Stimulated activated naive CD8-positive, alpha-beta T cell treated with anti-CD3 and anti-CD28 coated beads, Interleukin-15, Interleukin-2, amounts not matched to agents 100 U/mL and 50 U/mL, for 24 hours (primary cell): ENCODE data around the gene HNRNPA0.

ENCODE experiments used
- ATAC-seq: fragments of 150-1000 bp; cut with Tn5 transposase; one replicate; pipeline ENCODE4 v1.10.0; 2021
- DNase-seq: peaks from one replicate; pipeline ENCODE4 v3.0.0; 2021

The HNRNPA0 gene

DNA sequence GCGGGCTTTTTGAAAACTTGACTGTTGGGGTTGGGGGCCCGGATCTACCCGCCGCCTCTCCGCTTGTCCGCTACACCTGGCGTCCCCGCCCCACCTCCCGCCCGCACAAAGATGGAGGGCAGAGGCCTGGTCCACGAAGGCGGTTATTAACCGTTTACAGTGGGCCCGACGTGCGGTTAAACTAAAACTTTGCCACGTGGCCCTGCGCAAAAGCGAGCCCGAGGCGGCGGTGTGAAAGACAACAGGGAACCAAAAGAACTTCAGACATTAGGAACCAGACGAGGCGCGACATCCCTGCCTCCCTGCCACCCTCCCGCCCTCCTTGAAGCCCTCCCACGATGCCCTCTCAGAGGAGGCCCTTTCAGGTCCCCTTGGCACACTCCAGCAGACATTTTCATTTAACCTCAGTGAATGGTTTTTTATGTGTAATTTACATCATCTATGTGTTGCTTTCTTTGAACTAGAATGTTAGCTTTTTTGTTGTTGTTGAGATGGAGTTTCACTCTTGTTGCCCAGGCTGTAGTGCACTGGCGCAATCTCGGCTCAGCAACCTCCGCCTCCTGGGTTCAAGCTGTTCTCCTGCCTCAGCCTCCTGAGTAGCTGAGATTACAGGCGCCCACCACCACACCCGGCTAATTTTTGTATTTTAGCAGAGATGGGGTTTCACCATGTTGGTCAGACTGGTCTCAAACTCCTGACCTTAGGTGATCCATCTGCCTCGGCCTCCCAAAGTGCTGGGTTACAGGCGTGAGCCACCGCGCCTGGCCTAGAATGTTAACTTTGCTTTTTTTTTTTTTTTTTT lies 999 bp upstream of the HNRNPA0 start:
- ATAC-seq (no peak), DNase-seq (no peak)

DNA sequence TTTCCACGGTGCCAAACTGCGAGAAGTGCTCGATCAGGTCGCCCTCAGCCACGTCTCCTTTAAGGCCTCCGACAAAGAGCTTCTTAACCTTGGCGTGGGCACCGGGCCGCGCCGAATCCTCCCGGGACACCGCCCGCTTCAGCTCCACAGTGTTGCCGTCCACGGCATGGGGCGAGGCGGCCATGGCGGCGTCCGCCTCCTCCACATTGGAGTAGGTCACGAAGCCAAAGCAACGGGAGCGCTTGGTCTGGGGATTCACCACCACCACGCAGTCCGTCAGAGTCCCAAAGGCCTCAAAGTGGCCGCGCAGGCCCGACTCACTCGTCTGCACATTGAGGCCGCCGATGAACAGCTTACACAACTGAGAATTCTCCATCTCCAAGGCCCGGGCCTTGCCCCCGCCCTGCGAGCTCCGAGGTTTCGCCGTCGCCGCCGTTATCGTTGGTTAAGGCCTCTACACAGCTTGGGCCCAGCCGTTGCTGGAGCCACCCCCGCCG lies 424 bp downstream of the HNRNPA0 start:
- peak; percentile 4 for ATAC-seq
- no peak for DNase-seq

DNA sequence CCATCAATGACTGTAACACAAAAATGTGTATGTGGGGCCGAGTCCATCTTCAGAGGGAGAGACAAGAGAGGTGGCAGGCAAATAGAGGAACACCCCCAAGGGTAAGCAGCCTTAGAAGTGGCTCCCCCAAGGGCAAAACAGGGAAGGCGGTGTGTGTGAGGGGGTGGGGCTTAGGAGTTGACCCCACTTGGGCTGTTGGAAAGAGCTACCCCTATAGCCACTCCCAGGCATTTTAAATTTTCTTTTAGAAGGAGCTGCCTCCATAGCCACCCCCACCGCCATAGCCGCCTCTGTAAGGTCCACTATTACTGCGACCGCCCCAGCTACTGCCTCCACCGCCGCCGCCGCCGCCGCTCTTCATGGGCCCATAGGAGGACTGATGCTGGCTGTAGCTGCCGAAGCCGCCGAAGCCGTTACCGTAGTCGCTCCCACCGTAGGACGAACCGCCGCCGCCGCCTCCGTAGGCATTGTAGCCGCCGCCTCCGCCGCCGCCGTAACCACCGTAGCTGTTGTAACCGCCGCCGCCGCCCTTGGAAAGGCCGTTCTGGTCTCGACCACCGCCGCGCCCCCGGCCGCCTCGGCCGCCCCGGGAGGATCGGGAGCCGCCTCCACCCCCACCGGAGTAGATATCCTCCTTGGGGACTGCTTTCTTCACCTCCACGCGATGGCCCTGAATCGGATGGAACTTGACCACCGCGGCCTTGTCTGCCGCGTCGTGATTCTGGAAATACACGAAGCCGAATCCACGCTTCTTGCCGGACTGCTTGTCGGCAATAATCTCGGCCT lies 1.1 kb downstream of the HNRNPA0 start:
- ATAC-seq (no peak), DNase-seq (peak; percentile 56)

DNA sequence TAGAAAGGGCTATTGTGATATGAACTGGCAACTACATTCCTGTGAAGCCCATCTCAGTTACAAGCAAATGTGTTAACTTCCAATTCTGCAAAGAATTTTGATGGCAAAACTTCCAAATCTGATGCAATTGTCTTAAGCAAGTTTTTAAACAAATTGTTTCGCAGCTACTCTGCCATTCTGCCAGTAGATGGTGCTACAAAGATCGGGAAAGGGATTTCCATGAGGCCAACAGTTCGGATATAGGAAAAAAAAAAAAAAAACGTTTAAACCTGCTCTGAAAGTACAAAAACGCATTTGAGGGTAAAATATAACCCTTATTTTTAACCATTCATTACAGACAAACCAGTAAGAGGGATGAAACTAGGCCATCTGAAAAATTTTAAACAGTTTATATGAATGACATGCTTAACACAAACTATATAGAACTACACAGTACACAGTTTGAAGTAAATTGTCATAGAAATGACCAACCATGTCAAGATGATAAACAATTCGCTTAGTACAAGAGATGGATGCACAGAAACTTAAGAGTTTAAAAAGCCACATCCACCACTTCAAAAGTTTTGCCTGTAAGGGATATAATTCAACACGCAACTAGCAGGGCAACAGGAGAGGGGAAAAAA lies 2.2 kb downstream of the HNRNPA0 start:
- ATAC-seq (no peak), DNase-seq (no peak)

DNA sequence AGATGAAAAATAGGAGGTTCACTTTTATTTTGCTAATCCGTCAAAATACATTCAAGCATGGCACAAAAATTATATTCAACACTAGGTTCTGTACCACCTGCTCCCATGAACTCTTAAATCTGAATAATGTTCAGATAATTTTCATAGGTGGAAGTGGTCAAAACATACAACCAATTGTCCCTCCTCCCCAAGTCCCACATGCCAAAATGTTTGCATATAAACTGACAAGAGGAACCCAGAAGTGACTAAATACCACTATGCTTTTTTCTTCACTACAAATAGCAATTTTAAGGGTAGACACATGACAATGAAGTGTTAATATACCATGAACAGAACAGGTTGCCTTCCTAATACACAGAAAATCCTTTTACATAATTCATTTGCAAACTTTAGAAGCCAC lies 3.7 kb downstream of the HNRNPA0 start:
- DNase-seq (no peak), ATAC-seq (no peak)

DNA sequence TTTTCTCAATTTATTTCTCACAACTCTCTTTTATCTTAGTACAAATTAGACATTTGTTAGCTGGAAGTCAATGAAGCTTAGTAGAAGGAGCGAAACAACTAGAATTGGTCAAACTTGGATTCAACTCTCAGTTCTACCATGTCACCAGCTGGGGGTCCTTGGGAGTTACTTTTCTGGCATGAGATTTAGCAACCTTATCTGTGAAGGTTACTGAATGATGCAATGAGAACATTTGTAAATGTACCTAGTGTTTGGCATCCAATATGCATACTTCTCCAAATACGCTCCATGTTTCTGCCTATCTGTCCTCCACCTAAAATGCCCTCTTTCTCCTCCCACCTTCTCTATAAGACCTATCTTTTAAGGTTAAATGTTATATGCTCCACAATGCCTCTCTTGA lies 6.3 kb downstream of the HNRNPA0 start:
- ATAC-seq (no peak), DNase-seq (no peak)

DNA sequence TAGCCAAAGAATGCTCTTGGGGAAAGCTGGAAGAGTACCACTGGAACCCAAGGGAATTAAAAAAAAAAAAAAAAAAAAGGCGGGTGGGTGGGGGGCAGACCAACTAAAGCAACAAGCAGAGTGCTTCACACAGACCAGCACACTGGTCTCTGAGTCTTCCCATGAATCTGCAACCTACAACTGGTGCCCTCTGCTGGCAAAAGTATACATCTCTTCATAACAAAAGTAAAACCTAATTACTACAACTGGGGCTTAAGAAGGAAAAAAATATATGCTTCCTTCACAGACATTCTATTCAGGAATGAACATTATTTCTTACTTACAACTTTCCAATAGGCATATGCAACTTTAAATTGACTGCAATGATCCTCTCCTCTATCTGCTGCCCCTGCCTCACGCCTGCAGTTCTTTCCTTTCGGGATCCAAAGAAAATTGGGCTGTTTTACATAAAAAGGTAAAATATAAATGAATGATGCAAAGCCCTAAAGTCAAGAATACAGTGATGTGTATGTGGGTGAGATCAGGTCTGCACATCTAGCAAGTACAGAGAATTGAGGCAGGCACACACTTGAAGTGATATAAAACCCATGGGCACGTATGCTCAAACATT lies 11.0 kb downstream of the HNRNPA0 start:
- ATAC-seq = peak; percentile 80
- peak; percentile 56 for DNase-seq

DNA sequence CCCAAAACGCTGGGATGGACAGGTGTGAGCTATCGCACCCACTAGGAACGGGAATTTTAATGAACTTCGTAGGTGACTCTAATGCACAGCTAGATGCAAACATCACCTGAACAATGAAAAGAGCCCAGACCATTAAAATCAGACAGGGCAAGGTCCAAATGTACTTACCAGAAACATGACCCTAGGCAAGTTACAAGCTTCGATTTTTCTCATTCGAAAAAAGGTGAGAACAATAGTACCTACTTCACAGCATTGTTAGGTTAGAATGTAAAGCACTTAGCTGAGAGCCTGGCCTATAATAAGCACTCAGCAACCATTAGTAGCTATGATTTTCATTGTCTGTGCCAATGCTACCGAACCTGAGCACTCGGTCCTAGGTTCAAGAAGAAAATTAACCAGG lies 12.4 kb downstream of the HNRNPA0 start:
- no peak for DNase-seq
- no peak for ATAC-seq

DNA sequence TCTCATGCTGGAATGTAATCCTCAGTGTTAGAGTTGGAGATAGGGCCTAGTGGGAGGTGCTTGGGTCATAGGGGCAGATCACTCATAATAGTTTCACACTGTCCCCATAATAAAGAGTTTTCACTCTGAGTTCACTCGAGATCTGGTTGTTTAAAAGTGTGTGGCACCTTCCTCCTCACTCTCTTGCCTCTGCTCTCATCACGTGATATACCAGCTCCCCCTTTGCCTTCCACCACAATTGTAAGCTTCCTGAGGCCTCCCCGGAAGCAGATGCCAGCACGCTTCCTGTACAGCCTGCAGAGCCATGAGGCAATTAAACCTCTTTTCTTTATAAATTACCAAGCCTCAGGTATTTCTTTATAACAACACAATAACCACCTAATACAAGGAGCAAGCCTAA lies 14.4 kb downstream of the HNRNPA0 start:
- DNase-seq (no peak), ATAC-seq (no peak)

DNA sequence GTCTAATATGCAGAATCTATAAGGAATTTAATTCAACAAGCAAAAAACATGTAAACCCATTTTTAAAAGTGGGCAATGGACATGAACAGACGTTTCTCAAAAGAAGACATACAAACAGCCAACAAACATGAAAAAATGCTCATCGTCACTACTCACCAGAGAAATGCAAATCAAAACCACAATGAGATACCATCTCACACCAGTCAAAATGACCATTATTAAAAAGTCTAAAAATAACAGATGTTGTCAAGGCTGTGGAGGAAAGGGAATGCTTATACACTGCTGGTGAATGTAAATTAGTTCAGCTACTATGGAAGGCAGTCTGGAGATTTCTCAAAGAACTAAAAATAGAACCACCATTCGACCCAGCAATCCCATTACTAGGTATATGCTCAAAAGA lies 15.2 kb downstream of the HNRNPA0 start:
- DNase-seq (no peak), ATAC-seq (no peak)

DNA sequence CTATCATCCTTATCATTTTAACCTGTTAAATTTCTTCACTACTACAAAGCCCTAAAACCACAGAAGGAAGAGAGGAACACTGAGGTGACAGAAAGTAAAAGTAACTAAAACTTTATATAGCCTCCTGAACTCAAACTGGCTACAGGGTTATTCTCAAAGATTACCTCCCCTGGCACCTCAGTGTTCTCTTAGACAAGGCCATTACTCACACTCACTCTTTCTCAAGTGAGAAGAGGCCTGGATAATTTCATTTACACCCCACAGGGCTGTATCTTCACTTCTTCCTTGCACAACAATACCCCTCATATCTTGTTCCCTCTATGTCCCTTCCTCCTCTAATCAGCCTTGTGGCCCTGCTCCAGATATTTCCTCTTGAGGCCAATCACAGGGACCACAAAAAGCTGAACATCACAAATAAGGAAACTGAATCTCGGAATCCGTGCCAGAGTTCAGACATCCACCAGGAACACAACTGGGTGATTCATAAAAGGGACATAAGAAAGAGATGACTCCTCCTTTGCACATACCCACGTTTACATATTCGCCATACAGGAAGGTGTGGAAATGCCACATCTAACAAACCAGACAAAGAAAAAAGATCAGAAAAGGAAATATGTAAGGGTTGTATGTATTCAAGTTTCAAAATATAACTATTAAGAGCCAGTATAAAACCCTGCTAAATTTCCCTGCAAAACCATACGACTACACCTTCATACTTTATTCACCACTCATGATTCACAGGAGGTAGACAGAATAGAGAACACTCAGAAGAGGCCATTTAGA lies 16.6 kb downstream of the HNRNPA0 start:
- DNase-seq (peak; percentile 17), ATAC-seq (peak; percentile 73)

DNA sequence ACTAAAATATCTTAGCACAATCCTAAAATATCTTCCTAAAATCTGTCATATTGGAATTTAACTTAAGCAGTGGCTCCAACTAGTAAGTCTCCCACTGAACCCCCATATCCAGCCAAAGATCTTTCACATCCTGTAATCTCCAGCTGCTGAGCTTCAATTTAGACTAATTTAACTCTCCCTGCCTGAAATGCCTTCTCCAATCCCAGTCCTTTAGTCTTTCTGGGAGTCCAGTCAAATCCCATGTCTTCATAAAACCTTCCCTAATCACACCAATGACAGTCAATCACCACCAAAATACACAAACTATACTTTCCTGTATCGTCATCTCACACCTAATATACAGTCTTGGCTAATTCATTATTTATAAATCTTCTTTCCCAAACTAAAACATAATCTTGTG lies 17.7 kb downstream of the HNRNPA0 start:
- DNase-seq (no peak), ATAC-seq (no peak)

DNA sequence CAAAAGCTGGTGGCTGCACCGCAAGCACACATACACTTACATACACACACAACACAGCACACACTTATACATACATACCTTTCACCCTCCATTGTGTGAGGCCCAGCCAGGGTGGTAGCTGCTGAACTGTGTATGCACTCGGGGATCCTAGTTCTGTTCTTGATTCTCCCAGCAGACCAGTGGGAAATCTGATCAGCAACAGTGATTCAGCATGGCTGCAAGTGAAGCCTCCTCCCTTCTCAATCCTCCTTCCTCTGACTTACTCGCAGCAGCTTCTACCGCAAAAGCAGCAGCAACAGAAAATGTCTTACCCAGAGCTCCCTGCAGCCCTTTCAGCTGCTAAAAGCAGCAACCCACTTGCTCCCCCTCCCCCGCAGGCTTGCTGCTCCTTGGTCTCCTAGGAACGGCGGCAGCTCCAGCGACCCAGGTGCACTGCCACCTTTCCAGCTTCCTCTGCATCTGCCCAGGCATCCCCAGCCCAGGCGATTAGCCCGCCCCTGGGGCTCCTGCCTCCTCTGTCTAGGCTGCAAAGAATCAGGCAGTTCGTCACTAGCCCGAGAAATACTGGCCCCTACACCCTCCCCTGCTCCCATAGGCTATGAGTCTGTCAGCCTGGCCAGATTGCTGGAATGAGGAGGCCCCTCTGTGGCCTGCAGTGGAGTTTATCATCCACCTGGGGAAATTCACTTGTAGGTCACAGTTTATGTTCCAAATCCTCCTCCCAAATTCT lies 18.4 kb downstream of the HNRNPA0 start, which contains the start of gene KLHL3:
Gene KLHL3, minus strand, starts transcription at position 535 of the 730 bp plus-strand sequence. Its CDS starts 443 bp downstream, at position 92.
- DNase-seq (peak; percentile 50), ATAC-seq (peak; percentile 58)

DNA sequence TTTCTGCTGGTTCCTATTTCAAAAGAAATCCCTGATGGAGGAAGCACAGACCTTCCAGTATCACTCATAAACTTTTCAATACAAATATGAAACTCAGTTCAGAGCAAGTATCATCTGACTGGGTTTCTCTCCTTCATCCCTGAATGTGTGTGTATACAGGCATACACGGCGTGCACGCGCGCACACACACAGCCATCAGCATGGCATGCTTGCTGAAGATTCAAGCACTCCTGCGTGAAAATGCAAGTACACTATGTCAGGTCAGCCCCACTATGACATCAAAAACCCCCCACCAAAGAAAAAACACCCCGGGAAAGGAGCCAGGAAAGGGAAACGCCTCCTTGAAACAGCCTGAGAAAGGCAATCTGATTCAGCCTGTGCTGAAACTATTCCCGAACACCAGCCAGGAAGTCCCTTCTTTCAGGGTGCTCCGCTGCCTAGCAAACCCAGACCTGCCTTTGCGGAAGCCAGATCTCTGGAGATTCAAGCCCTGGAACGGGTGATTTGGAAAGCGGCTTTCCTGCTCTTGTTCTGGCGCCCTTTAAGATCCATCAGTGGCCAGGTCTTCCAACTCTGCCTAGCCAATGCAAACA lies 19.1 kb downstream of the HNRNPA0 start:
- ATAC-seq = no peak
- DNase-seq = peak; percentile 30

DNA sequence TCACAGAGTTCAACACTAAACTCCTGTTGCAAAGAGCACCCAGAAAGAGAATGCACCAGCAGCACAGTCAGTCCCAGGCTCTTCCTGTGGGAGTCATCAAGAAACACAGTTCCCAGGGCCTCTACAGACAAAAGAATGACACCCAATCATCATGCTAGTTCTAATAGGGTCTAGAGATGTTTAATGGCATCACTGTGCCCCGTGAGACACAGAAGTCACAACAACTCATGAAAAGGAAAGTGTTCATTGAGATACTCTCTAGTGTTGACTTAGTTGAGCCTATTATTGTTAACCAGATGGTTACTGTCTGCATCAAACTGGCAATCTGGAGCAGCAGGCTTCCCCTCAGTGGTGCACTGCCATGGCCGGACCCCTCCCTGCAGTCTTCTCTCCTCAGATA lies 19.8 kb downstream of the HNRNPA0 start:
- ATAC-seq = no peak
- DNase-seq = no peak

DNA sequence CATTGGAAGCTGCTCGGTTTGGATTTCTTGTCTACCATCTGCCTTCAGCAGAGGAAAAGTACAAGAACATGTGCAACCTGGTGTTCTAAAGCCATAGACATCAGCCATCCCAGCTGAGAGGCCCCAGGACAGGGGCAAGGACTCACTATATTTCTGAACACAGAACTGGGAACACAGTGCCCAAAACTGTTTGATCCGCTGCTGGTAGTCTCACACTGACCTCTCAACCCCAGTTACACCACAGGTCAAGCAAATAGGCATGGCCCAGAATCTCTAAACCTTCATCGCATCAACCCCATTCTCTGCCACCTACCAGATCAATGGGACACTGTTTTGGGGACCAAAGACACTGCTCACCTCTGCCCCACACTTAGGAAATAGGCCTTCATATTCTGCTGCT lies 20.2 kb downstream of the HNRNPA0 start:
- no peak for DNase-seq
- ATAC-seq = no peak

DNA sequence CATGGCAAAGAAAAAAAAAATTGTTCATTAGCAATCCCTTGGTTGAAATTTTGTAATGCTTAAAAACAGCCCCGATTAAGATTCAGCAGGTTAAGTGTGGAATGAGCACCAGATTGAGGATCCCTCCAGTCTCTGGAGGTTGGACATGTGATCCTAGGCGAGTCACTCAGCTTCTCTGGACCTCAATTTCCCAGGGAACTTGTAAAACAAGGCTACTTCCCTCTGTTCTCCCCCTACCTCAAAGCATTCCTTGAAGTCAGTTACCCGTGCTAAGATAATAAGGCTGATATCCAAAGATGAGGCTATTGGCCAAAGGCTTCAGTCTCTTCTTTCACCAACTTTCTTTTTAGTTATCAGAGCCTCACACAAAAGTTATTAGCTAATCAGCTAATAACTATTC lies 21.2 kb downstream of the HNRNPA0 start:
- no peak for DNase-seq
- ATAC-seq = no peak

DNA sequence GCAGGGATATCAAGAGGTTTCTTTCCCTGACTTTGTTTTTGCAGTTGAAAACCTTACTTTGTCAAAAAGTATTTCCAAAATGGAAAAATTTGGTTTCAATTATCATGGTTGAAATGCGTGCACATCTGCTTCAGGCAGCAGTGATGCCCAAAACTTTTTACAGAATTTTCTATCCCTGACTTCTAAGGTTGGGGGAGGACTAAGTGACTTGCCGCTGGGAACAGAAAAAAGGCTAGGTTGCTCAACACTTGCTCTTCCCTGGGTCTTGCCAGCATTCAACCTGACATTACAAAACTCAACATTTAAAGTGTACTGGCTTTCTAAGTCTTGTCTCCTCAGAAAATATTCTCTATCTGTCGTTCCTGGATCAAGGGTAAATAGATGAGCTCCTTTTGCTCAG lies 23.0 kb downstream of the HNRNPA0 start:
- ATAC-seq (no peak), DNase-seq (no peak)

DNA sequence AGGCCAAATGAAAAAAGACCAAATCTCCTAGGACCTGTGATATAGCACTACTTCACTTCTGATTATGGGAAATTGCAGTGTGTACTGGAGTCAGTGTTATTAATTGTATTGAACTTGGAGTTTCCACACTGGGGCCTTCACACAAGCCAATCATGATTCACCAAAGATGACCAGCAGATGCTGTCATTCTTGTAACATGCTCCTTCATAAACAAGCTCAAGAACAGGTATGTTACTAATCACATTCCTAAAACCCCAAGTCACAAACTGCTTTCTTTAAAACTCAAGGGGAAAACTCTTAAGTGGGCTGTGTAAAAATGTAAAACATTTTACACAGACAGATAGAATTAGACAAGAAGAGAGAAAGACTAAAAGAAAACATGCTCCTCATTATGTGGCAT lies 23.8 kb downstream of the HNRNPA0 start:
- no peak for ATAC-seq
- no peak for DNase-seq

DNA sequence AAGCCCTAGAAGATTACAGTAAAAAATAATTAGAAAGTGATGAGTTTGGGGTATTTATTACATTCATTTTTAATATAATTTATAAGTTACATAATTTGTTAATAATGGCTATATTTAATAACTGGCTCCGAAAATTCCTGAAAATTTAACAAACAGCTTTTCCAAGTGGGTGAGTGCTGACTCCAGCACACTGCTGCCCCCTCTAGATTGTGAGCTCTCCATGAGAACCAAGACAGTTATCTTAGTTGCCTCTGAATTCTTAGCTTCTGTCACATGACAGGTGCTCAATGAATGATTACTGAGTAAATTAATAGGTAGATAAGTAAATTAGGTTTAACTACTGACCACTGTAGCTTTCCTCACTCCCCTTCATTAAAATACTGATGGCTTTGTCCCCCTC lies 26.1 kb downstream of the HNRNPA0 start:
- DNase-seq = no peak
- no peak for ATAC-seq

DNA sequence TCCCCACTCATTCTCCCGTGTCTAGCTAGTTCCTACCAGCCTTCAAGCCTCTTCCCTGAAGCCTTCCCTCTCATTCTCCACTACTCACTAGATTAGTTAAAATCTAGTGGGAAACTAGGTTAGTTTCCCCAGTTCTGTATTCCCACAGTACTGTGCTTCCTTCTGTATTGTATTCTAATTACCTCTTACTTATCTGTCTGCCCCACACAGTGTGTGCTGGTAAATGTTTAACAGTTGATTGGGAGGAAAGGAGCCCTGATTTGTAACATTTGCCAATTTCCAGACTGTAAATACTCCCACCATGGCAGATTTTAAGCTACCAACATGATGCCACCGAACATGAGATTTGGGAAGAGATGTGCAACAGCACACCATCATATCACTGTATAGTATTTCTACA lies 26.5 kb downstream of the HNRNPA0 start:
- no peak for ATAC-seq

More for the DNA sequence above, 26.5 kb downstream of the HNRNPA0 start:
- DNase-seq = no peak
